ENCODE data around the gene AP1S2.

GRCh38 chrX:15864023-15864422 is 9.4 kb upstream of the AP1S2 start:
- TF ChIP-seq CTCF (IDR thresholded peaks at IDR 0.05; ENCODE audit: insufficient read depth, low read length), result no peak
- no peak for TF ChIP-seq POLR2AphosphoS5 (IDR thresholded peaks at IDR 0.05; ENCODE audit: low read depth)
- TF ChIP-seq SPI1 (IDR thresholded peaks at IDR 0.05; ENCODE audit: borderline replicate concordance, low read depth), result no peak
- TF ChIP-seq REST (IDR thresholded peaks at IDR 0.05; ENCODE audit: insufficient replicate concordance, low read depth), result no peak
- no peak for TF ChIP-seq GABPA (IDR thresholded peaks at IDR 0.05; ENCODE audit: low read depth)

Measured in HL-60 (cell line).